ENCODE measurements around the gene ARHGEF26.

DNA sequence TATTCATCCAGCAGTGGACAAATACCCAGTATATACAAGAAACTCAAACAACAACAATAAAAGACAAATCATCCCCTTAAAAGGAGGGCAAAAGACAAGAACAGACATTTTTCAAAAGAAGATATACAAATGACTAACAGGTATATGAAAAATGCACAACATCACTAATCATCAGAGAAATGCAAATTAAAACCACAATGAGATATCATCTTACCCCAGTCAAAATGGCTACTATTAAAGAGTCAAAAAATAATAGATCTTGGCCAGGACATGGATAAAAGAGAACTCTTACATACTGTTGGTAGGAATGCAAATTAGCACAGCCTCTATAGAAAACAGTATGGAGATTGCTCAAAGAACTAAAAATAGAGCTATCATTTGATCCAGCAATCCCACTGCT is 186.2 kb downstream of the ARHGEF26 start:
- TF ChIP-seq ZNF8 (CRISPR knock-in tag; IDR thresholded peaks at IDR 0.05) = no peak
- no peak for TF ChIP-seq ARNTL (CRISPR knock-in tag; IDR thresholded peaks at IDR 0.05; ENCODE audit: borderline replicate concordance, low read depth)
- no peak for TF ChIP-seq ZFP3 (CRISPR knock-in tag; IDR thresholded peaks at IDR 0.05)
- TF ChIP-seq TCF4 (CRISPR knock-in tag; IDR thresholded peaks at IDR 0.05; ENCODE audit: borderline replicate concordance) = no peak
- TF ChIP-seq ZC3H10 (CRISPR knock-in tag; IDR thresholded peaks at IDR 0.05) = no peak
- TF ChIP-seq, protein P1, sequence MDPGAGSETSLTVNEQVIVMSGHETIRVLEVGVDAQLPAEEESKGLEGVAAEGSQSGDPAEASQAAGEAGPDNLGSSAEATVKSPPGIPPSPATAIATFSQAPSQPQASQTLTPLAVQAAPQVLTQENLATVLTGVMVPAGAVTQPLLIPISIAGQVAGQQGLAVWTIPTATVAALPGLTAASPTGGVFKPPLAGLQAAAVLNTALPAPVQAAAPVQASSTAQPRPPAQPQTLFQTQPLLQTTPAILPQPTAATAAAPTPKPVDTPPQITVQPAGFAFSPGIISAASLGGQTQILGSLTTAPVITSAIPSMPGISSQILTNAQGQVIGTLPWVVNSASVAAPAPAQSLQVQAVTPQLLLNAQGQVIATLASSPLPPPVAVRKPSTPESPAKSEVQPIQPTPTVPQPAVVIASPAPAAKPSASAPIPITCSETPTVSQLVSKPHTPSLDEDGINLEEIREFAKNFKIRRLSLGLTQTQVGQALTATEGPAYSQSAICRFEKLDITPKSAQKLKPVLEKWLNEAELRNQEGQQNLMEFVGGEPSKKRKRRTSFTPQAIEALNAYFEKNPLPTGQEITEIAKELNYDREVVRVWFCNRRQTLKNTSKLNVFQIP (CRISPR knock-in tag; IDR thresholded peaks at IDR 0.05; ENCODE audit: borderline replicate concordance, low read depth) = no peak
- no peak for TF ChIP-seq ZNF70 (CRISPR knock-in tag; IDR thresholded peaks at IDR 0.05)
- no peak for TF ChIP-seq ZFP30 (CRISPR knock-in tag; IDR thresholded peaks at IDR 0.05)
- TF ChIP-seq ESRRG (CRISPR knock-in tag; IDR thresholded peaks at IDR 0.05) = no peak
- TF ChIP-seq CSDC2 (CRISPR knock-in tag; IDR thresholded peaks at IDR 0.05) = no peak
